Measurements from ENCODE around the gene PNP.

GRCh38 chr14:20499881-20500280, 30.7 kb downstream of the PNP start:
- TF ChIP-seq POLR2A (IDR thresholded peaks at IDR 0.05) (no peak), EP300 (IDR thresholded peaks at IDR 0.05) (no peak)

Data from stomach (tissue), 4 donors.